HG02938 (cell line): ENCODE results near the gene STXBP5.

ENCODE experiments used
- ATAC-seq: cut with Tn5 transposase; IDR thresholded peaks from one replicate; pipeline ENCODE4 v1.9.1; 2021; ENCODE audit warnings: mild to moderate bottlenecking, moderate library complexity; ENCODE audit not compliant: unreplicated experiment

The STXBP5 gene

GRCh38 chr6:147204060-147204785 is at the start of gene STXBP5:
TSS of gene STXBP5 (plus strand) at chr6:147204417. CDS start at chr6:147204533, 116 bp downstream.
- peak; percentile 20 for ATAC-seq

- no peak for ATAC-seq
Observed at GRCh38 chr6:147154454-147154853, 49.8 kb upstream of the STXBP5 start.

GRCh38 chr6:147156218-147156617 is 48.0 kb upstream of the STXBP5 start:
- ATAC-seq = no peak

DNA sequence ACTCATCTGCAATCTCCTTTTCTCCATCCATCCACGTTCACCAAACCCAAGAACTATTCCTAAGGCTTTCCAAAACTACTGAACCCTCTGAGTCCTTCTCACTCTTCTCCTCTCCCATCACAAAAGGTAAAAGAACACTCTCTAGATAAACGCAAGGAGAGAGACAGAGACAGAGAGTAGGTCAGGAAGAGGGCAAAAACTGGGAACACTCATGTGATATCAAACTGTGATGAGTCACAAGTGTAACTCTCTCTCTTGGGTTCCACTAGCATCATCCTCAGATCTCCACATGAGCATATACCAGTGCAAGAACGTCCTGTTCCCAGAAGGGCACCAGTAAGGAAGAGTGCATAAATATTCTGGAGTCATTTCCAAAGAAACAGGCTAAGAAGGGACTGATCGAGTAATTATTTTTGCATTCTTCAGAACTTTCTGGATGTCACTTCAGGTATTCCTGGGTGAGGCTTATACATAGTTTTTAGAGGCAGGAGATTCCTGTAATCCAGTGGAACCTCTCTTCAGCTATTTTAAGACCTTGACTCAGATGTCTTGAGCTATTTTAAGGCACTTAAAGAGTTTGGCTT is 47.3 kb upstream of the STXBP5 start:
- no peak for ATAC-seq

- ATAC-seq = no peak
Observed at GRCh38 chr6:147157930-147158329, 46.3 kb upstream of the STXBP5 start.

DNA sequence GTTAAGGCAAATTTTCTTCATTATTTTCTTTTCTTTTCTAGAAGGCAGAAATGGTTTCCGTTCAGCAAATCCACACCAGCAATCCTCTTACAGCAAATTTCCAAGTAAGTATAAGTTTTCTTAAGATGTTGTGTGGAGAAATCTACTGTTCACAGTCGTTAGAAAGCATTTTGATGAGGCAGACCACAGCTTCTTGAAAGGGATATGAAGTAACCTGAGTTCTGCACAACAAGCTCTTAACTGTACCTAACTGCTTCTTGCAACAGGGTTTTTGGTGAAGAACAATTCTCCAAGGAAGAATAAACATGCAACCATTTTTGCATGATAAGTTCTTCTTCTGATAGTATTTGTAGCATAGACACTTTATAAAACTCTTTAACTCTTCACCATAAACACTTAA is 45.3 kb upstream of the STXBP5 start:
- no peak for ATAC-seq

- no peak for ATAC-seq
Observed at GRCh38 chr6:147159536-147160374, 44.5 kb upstream of the STXBP5 start.

- no peak for ATAC-seq
Observed at GRCh38 chr6:147160593-147160992, 43.6 kb upstream of the STXBP5 start.

- ATAC-seq = no peak
Observed at GRCh38 chr6:147161253-147161973, 42.8 kb upstream of the STXBP5 start.

- no peak for ATAC-seq
Observed at GRCh38 chr6:147161974-147162495, 42.2 kb upstream of the STXBP5 start.

- no peak for ATAC-seq
Observed at GRCh38 chr6:147164761-147165160, 39.5 kb upstream of the STXBP5 start.

DNA sequence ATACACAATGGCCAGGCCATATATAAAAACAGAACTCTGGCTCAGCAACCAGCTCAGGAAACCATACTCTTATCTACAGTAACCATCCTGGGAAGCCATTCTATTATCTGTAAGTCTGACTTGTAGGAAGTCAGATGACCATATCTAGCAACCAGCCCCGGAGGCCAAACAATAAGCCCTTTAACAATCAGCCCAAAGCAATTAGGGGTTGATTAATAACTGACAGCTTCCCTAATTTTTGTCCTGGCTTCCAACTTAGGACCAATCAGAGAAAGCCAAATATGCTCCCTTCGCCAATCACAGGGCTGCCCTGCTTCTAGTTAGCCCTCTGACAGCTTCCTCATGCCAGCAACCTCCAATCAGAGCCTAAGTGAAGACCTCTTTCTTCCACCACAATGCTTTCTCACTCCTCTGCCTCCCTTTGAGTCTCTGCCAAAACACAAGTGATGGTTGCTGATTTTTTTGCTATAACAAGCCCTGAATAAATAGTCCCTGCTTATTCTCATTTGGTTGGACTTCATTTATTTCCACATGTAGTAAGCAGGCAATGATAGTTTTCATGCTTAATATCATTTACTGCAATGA is 37.8 kb upstream of the STXBP5 start:
- ATAC-seq = no peak

DNA sequence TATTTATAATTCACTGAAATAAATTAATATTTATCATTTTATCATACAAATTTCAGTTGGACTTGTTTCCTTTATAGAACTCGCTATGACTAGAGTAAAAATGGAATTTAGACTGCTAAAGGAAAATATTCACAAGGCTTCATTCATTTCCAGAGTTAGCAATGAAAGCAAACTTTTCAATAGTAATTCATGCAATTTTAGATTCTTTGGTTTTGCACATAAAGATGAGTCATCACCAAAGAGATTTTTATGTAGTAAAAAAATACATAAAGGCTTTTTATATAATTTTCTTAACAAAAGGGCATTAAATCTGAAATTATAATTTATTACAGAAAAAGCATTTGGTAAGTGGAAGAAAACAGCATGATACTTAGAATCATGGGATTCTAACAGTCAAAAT is 37.2 kb upstream of the STXBP5 start:
- no peak for ATAC-seq

- ATAC-seq = no peak
Observed at GRCh38 chr6:147167576-147168461, 36.4 kb upstream of the STXBP5 start.

GRCh38 chr6:147169529-147169928 is 34.7 kb upstream of the STXBP5 start:
- no peak for ATAC-seq

DNA sequence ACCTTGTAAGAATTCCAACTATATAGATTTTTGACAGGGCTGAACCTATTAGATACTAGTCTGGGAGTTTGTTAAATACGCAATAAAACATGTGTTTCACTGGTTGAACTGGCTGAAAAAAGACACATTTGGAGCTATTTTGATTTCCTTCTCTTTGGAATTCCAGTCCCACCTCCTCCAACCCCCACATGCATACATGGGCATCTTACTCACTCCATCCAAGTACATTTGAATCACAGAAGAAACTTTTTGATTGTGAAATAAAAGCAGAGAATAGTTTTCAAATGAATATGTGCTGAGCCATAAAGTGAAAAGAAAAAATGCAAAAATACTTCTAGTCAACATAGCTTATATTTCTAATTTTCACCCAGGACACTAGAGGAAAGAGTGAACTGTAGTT is 33.9 kb upstream of the STXBP5 start:
- no peak for ATAC-seq

DNA sequence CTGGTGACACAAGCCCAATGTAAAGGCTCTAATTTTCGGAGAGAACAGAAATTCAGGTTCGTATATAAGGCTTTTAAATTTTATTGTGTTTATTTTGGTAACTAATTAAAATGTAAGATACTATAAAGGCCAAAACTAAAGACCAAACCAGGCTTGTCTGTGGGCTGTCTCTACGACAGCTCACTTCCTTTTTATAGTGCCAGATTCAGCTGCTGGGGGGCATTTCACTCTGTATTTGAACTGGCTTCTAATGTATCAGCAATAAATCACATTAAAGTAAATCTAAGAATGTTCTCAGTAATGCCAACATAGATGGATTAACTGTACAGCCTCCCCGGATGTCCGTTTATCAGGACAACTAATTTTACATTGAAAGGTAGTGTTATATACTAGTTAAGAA is 31.1 kb upstream of the STXBP5 start:
- ATAC-seq = no peak

DNA sequence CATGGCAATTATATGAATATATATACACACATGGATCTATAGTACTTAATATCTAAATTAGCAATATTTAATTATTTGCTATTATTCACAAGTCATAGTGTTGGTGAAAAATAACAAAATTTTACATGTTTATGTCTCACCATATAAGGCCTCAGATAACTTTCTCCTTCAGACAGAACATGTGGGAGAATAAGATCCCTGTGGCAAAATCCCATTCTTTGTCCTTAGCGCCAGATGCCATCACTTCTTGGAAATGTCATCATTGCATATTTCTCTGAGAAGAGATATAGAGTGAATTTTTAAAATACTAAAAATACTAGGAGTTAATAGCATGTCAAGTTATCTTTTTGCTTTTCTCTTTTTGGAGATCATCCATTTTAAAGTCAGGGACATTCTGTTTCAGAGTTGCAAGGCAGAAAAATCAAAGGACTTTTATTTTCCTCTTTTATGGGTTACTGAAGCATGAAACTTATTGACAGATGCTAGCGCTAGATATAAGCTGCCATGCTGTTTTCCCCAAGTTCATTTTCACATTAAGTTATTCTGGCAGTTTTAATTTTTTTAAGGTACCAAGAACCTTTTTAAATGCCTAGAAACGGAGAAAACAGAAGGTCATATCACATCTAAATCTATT is 30.4 kb upstream of the STXBP5 start:
- ATAC-seq = no peak

GRCh38 chr6:147176795-147177194 is 27.4 kb upstream of the STXBP5 start:
- ATAC-seq = no peak
